MG63 (cell line): Measurements from ENCODE around the gene WDR70. TPM values are rescaled to one million over a fixed set of nuclear protein-coding genes. Genes with fewer than 3 reads are reported as not detected.
"Not testable (repeated sequence)": the region's sequence is repeated elsewhere in the genome, so short reads cannot be mapped to it uniquely, and the experiment has no call there.

Experiments
- DNase-seq: peaks from one replicate; pipeline ENCODE4 v3.0.0-alpha.2; 2020
- H3K27me3 ChIP-seq: fragments of 250-450 bp; sonication (Bioruptor Pico); 2 replicates; pipeline ENCODE4 v1.5.1; 2020; ENCODE audit warnings: mild to moderate bottlenecking, moderate library complexity
- H3K36me3 ChIP-seq: fragments of 250-450 bp; sonication (Bioruptor Pico); 2 replicates; pipeline ENCODE4 v1.5.1; 2020; ENCODE audit warnings: mild to moderate bottlenecking, moderate library complexity
- H3K4me3 ChIP-seq: fragments of 250-450 bp; sonication (Bioruptor Pico); 2 replicates; pipeline ENCODE4 v1.5.1; 2020; ENCODE audit warnings: mild to moderate bottlenecking, moderate library complexity
- H3K9me3 ChIP-seq: fragments of 250-450 bp; sonication (Bioruptor Pico); 2 replicates; pipeline ENCODE4 v1.5.1; 2020; ENCODE audit warnings: mild to moderate bottlenecking, moderate library complexity
- total RNA-seq: library from RNA; depleted of rRNA; stranded (reverse); fragments of >200 nt; shearing (Covaris generic); gene quantifications from 2 replicates; pipeline ENCODE4 v1.2.3, GENCODE V29; 2014; ENCODE audit warnings: low replicate concordance; rRNA removed

The WDR70 gene
- total RNA-seq, 1 experiment from 2014 or later, result 37.9 TPM

DNA sequence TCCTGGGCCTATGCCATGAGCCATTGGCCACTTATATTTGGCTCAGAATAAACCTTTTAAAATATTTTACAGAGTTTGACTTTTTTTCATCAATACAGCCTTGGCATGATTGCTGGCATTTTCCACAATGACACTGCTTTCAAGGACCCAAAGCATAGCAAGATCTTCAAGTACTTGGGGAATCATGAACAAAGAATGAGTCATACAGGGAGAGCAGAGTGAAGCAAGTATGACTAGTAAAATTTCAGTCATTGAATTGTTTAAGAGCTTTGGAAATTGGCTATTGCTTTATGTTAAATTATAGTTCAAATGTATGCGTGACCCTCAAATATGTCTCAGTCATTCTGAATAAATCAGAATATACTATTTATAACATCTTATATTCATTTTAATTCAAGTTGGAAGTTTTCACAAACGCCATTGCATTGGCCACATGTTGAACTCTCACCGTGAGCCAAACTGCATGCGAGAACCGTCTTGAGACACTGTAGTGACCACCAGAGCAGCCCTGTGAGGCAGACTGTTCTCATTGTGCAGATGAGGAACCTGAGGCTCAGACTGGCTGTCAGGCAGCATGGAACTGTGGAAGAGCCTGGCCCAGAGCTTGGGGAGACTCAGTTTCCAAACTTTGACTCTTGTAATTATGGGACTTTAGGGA, 407.9 kb downstream of the WDR70 start:
- no peaks in the 10 kb centered on the region for H3K27me3 ChIP-seq
- H3K9me3 ChIP-seq, result peaks cover 2% of the 10 kb centered on the region; the same call in 1 of the 2 replicates
- no peak for DNase-seq
- no peaks in the 10 kb centered on the region for H3K36me3 ChIP-seq
- no peak overlapping the region for H3K4me3 ChIP-seq

DNA sequence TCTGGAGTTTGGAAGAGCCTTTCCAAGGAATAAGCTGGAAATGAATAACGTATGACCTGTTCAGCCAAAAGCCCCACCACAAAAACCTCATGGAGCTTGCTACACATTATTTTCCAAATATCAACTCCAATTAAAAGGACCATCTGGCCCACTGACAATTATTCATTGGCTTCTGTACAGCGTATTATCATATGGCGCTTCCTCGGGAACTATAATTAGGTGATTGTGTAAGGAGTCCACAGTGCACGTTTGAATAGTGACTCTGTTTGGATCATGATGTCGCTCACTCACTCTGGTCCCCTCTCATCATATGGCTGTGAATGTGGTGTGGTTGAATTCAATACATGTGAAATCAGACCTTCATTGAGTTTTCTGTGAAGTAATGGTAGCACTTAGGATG, 408.6 kb downstream of the WDR70 start:
- Histone ChIP-seq H3K4me3 (no peak overlapping the region), H3K36me3 (no peaks in the 10 kb centered on the region), H3K9me3 (peaks cover 2% of the 10 kb centered on the region; the same call in 1 of the 2 replicates), H3K27me3 (no peaks in the 10 kb centered on the region)
- DNase-seq, result no peak

DNA sequence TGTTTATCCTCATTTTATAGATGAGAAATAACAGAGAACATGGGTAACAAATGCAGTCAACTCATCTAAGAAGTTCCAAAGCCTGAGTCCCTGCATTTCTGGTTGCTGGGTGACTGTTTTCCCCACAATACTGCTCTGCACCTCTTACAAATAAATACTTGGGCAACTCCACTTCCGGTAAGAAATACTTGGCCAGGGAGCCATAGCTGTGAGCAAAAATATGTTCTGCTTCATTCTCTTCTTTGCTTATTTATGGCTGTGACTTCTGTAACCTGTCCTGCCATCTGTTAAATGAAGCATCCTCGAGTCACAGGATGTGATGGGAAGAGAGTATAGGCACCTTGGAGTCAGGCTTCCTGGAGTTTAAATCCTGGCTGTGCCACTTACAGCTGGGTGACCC, 410.9 kb downstream of the WDR70 start:
- no peaks in the 10 kb centered on the region for H3K36me3 ChIP-seq
- H3K9me3 ChIP-seq, result peaks cover 2% of the 10 kb centered on the region; the same call in 1 of the 2 replicates
- H3K4me3 ChIP-seq, result no peak overlapping the region
- no peaks in the 10 kb centered on the region for H3K27me3 ChIP-seq
- DNase-seq, result no peak

DNA sequence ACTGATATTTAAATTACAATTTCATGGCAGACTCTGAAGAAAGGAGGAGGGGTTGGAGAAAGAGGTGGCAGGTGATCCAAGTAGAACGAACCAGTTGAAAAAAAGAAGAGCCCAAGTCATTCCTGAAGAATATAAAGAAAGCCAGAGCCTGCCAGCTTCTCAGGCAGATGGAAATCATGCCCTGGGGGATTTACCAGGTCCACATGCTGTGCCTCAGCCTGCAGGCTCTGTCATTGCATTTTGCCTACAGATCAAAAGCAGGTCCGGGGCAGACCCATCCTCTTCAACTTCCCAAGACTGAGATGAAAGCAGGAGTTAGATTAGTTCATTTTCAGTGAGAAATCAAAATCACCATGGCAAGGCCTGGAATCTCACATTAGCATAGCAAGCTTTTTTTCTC, 412.2 kb downstream of the WDR70 start:
- no peaks in the 10 kb centered on the region for H3K27me3 ChIP-seq
- no peaks in the 10 kb centered on the region for H3K36me3 ChIP-seq
- H3K4me3 ChIP-seq, result no peak overlapping the region
- DNase-seq, result no peak
- no peaks in the 10 kb centered on the region for H3K9me3 ChIP-seq

DNA sequence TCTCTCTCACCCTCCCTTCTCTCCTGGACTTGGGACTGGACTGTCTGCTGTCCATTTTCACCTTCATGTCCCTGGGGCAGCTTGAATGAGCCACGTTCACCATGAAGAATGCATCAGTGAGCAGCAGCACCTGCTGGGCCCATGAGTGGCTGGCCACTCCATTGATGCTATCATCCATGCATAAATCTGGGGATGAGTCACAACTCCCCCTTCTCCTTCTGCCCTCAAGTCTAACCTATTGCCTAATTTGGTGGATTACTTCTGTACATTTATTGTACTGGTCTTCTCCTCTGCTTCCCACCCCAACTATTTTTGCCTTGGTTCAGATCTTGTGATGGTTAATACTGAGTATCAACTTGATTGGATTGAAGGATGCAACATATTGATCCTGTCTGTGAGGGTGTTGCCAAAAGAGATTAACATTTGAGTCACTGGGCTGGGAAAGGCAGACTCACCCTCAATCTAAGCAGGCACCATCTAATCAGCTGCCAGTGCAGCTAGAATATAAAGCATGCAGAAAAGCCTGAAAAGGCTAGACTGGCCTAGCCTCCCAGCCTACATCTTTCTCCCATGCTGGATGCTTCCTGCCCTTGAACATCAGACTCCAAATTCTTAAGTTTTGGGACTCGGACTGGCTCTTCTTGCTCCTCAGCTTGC, 414.0 kb downstream of the WDR70 start:
- no peaks in the 10 kb centered on the region for H3K36me3 ChIP-seq
- H3K9me3 ChIP-seq, result no peaks in the 10 kb centered on the region
- peak; percentile 56 for DNase-seq
- no peak overlapping the region for H3K4me3 ChIP-seq
- no peaks in the 10 kb centered on the region for H3K27me3 ChIP-seq

DNA sequence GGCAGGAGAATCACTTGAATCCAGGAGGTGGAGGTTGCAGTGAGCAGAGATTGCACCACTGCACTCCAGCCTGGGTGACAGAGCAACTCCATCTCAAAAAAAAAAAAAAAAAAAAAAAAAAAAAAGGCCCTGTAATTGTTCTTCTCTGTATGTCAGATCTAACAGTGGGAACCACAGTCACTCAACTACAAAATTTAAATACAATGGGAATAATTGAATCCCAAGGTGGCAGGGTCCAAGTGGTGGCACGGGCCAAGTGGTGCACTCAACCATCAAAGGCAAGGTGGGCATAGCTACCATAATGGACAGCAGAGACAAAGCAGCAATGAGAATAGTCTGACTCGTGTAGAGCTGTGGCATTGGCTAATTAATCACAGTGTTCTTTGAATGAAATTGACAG, 416.2 kb downstream of the WDR70 start:
- H3K4me3 ChIP-seq, H3K9me3 ChIP-seq, H3K27me3 ChIP-seq, DNase-seq, H3K36me3 ChIP-seq: not testable (repeated sequence)

DNA sequence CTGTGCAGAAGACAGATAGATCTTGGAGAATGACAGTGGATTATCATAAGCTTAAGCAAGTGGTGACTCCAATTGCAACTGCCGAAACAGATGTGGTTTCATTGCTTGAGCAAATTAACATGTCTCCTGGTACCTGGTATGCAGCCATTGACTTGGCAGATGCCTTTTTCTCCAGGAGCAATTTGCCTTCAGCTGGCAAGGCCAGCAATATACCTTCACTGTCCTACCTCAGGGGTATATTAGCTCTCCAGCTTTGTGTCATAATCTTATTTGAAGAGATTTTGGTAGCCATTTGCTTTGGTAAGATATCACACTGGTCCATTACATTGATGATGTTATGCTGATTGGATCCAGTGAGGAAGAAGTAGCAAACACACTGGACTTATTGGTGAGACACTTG, 417.3 kb downstream of the WDR70 start:
- not testable (repeated sequence) for H3K36me3 ChIP-seq, H3K9me3 ChIP-seq, H3K4me3 ChIP-seq, DNase-seq, H3K27me3 ChIP-seq

DNA sequence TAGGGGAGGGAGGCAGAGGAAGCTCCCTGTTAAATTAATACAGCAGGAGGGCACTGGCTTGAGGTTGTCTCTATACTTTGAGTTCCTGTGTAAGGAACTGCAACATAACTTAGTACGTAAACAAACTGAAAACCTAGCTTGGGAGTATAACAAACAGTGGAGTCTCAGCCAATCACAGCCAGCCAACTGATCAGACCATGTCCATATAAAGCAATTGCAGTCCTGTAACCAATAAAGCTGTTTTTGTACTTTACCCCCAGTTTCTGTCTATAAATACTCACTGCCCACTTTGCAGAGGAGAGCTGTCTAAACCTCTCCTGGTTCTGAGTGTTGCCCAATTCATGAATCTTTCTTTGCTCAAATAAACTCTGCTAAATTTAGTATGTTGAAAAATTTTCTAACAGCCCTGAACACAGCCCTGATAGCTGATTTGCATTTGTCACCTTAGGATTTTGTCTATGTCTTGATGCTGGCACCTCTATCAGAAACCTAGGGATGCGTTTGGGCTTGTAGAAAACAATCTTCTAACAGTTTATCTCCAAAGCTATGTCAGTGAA, 420.8 kb downstream of the WDR70 start:
- Histone ChIP-seq H3K9me3 (no peaks in the 10 kb centered on the region), H3K36me3 (no peaks in the 10 kb centered on the region), H3K27me3 (no peaks in the 10 kb centered on the region), H3K4me3 (no peak overlapping the region)
- no peak for DNase-seq

DNA sequence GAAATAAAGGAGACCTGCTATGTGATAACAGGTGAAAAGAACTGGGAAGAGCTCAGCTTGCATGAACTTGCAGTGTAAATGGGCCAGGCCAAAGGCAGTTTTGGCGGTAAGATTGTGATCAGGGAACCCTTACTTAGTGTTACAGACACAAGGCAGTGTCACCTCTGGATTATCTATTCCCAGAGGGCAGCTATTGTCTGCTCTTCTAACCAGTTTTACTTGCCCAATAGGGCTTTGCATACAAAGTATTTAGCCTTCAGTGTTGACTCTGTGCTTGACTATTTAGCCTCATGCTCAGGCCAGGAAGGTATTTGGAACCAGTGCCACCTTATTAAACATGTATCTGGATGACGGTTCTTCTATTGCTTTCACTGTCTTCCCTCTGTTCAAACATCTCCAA, 422.4 kb downstream of the WDR70 start:
- Histone ChIP-seq H3K36me3 (no peaks in the 10 kb centered on the region), H3K27me3 (no peaks in the 10 kb centered on the region), H3K9me3 (no peaks in the 10 kb centered on the region), H3K4me3 (no peak overlapping the region)
- DNase-seq, result no peak

Other genes starting within 250 kb of the WDR70 start
- gene CPLANE1, start 129.9 kb upstream of the WDR70 start, total RNA-seq, result 5.2 and 6.5 TPM in 2 replicates
- gene NUP155, start 8.2 kb upstream of the WDR70 start, total RNA-seq, result 41.5 and 51.9 TPM in 2 replicates